AG09309 (cell line): ENCODE data around the gene STMP1.

Experiments
- DNase-seq: peaks from one replicate; pipeline ENCODE4 v3.0.0-alpha.2; 2010; ENCODE audit warnings: low read depth
- H3K4me3 ChIP-seq: 2 replicates; pipeline ENCODE4 v1.5.1; 2011; ENCODE audit warnings: mild to moderate bottlenecking, low read depth, low read length, moderate library complexity; ENCODE audit not compliant: control insufficient read depth
- CTCF ChIP-seq: IDR thresholded peaks from 2 replicates; pipeline ENCODE4 v1.5.1; 2011; ENCODE audit warnings: mild to moderate bottlenecking, low read depth, low read length, inconsistent platforms; ENCODE audit not compliant: insufficient read depth, control insufficient read depth; ENCODE audit errors: missing control alignments

Gene STMP1

GRCh38 chr7:135672560-135673359 lies 10.4 kb downstream of the STMP1 start:
- peak; percentile 88 for TF ChIP-seq CTCF
- no peak for DNase-seq

GRCh38 chr7:135673360-135673706 lies 11.0 kb downstream of the STMP1 start:
- H3K4me3 ChIP-seq = no peak overlapping the region
- no peak for TF ChIP-seq CTCF
- DNase-seq = no peak

More at GRCh38 chr7:135672560-135673359, 10.4 kb downstream of the STMP1 start:
- H3K4me3 ChIP-seq = no peak overlapping the region

GRCh38 chr7:135678612-135679575 lies 16.6 kb downstream of the STMP1 start:
- no peak overlapping the region for H3K4me3 ChIP-seq
- TF ChIP-seq CTCF = no peak
- no peak for DNase-seq

- no peak for DNase-seq
- H3K4me3 ChIP-seq = no peak overlapping the region
- no peak for TF ChIP-seq CTCF
These were observed 19.4 kb downstream of the STMP1 start for GRCh38 chr7:135681762-135682161.

- no peak overlapping the region for H3K4me3 ChIP-seq
- DNase-seq = no peak
- no peak for TF ChIP-seq CTCF
These were observed 19.9 kb downstream of the STMP1 start for GRCh38 chr7:135682191-135682590.

GRCh38 chr7:135683609-135684008 lies 21.3 kb downstream of the STMP1 start:
- no peak for TF ChIP-seq CTCF
- no peak overlapping the region for H3K4me3 ChIP-seq
- no peak for DNase-seq
